GM21528 (cell line): ENCODE results near the gene TSC2.

ENCODE experiments used
- ATAC-seq: cut with Tn5 transposase; IDR thresholded peaks from one replicate; pipeline ENCODE4 v1.9.1; 2021; ENCODE audit warnings: mild to moderate bottlenecking, moderate library complexity; ENCODE audit not compliant: unreplicated experiment, low FRiP score

TSC2 gene

GRCh38 chr16:2047330-2048115, at the start of gene TSC2, which contains the start of gene NTHL1:
TSC2 (plus strand) TSS chr16:2047985; CDS start chr16:2048616, 631 bp downstream.
NTHL1 (minus strand) TSS chr16:2047834; CDS start chr16:2047823, 11 bp downstream.
- peak; percentile 79 for ATAC-seq

- no peak for ATAC-seq
Measured at GRCh38 chr16:1998360-1998835, 49.4 kb upstream of the TSC2 start.

GRCh38 chr16:1998852-1999801, 48.7 kb upstream of the TSC2 start:
- ATAC-seq = no peak

GRCh38 chr16:1999866-2000514, 47.8 kb upstream of the TSC2 start:
- no peak for ATAC-seq

- ATAC-seq = no peak
Measured at GRCh38 chr16:2001035-2001434, 46.8 kb upstream of the TSC2 start.

GRCh38 chr16:2001456-2002355, 46.1 kb upstream of the TSC2 start:
- ATAC-seq = no peak

- no peak for ATAC-seq
Measured at GRCh38 chr16:2002406-2003230, 45.2 kb upstream of the TSC2 start.

GRCh38 chr16:2003231-2003826, 44.5 kb upstream of the TSC2 start:
- ATAC-seq = no peak

GRCh38 chr16:2003827-2004641, 43.8 kb upstream of the TSC2 start:
- ATAC-seq = no peak

- ATAC-seq = no peak
Measured at GRCh38 chr16:2004795-2005517, 42.8 kb upstream of the TSC2 start.

GRCh38 chr16:2005646-2006045, 42.1 kb upstream of the TSC2 start:
- no peak for ATAC-seq

GRCh38 chr16:2006317-2006716, 41.5 kb upstream of the TSC2 start:
- no peak for ATAC-seq

- no peak for ATAC-seq
Measured at GRCh38 chr16:2007081-2007836, 40.5 kb upstream of the TSC2 start.

- no peak for ATAC-seq
Measured at GRCh38 chr16:2008009-2008526, 39.7 kb upstream of the TSC2 start.

GRCh38 chr16:2008631-2009163, 39.1 kb upstream of the TSC2 start:
- ATAC-seq = no peak
